RWPE1 (cell line): ENCODE data around the gene PLA2G4E.

Source experiments
- CTCF ChIA-PET: fragments of 350-600 bp; sonication (Branson Sonifier 250); formaldehyde crosslinking; extraction: SDS; loops from one replicate; lab custom pipeline; 2021; lab: Yijun Ruan, JAX
- POLR2A ChIA-PET: fragments of 400-600 bp; formaldehyde crosslinking; extraction: SDS; loops from one replicate; lab custom pipeline; 2020; ENCODE audit warnings: antibody characterized with exemption; ENCODE audit not compliant: low non-redundant PET; lab: Yijun Ruan, JAX
- DNase-seq: peaks from one replicate; pipeline ENCODE4 v3.0.0; 2012; ENCODE audit warnings: low spot score
- H3K27ac ChIP-seq: fragments of 450-650 bp; 2 replicates; pipeline ENCODE4 v1.5.1; 2017
- TF ChIP-seq, protein P1 (sequence below): fragments of 450-650 bp; conservative IDR thresholded peaks from 2 replicates; pipeline ENCODE4 v1.5.1; 2017; ENCODE audit warnings: low read depth, mild to moderate bottlenecking

Gene PLA2G4E

DNA sequence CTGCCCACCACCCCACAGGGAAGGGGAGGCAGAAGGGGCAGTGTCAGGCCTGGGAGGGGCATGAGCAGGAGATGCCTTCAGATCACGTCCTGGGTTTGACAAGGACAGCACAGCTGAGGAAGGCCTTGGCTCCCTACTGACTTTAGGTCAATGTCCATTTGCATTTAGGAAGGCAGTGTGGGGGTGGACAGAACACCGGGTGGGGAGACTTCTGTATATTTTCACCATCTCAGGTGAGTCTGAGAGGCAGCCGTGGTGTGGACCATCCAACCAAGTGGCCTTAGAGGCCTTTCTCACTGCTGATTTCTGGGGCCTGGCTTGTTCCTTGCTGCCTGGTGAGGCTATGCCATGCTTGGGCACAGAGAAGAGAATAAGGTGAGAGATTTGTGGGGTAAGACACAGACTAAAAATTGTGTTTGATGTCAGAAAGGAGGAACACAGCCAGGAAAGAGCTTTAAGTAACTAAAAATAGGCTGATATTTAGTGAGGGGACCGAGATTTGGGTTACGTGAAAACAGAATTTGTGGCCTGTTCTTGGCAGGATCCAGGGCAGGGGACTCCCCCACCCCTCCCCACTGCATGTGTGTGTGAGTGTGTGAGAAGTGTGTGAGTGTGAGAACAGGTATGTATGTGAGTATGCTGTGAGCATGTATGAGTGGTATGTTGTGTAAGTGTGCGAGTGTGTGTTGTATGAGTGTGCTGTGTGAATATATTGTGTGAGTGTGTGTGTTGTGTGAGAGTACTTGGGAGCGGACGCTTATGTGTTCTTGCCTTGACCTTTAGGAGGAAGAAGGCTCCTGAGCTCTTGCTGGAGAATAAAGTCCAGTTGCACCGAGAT lies 11.8 kb upstream of the PLA2G4E start:
- CTCF ChIA-PET: no interaction called here
- TF ChIP-seq, protein P1, sequence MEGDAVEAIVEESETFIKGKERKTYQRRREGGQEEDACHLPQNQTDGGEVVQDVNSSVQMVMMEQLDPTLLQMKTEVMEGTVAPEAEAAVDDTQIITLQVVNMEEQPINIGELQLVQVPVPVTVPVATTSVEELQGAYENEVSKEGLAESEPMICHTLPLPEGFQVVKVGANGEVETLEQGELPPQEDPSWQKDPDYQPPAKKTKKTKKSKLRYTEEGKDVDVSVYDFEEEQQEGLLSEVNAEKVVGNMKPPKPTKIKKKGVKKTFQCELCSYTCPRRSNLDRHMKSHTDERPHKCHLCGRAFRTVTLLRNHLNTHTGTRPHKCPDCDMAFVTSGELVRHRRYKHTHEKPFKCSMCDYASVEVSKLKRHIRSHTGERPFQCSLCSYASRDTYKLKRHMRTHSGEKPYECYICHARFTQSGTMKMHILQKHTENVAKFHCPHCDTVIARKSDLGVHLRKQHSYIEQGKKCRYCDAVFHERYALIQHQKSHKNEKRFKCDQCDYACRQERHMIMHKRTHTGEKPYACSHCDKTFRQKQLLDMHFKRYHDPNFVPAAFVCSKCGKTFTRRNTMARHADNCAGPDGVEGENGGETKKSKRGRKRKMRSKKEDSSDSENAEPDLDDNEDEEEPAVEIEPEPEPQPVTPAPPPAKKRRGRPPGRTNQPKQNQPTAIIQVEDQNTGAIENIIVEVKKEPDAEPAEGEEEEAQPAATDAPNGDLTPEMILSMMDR: no peak
- peak overlapping the region; percentile 95 for H3K27ac ChIP-seq
- no peak for DNase-seq
- POLR2A ChIA-PET: no interaction called here

DNA sequence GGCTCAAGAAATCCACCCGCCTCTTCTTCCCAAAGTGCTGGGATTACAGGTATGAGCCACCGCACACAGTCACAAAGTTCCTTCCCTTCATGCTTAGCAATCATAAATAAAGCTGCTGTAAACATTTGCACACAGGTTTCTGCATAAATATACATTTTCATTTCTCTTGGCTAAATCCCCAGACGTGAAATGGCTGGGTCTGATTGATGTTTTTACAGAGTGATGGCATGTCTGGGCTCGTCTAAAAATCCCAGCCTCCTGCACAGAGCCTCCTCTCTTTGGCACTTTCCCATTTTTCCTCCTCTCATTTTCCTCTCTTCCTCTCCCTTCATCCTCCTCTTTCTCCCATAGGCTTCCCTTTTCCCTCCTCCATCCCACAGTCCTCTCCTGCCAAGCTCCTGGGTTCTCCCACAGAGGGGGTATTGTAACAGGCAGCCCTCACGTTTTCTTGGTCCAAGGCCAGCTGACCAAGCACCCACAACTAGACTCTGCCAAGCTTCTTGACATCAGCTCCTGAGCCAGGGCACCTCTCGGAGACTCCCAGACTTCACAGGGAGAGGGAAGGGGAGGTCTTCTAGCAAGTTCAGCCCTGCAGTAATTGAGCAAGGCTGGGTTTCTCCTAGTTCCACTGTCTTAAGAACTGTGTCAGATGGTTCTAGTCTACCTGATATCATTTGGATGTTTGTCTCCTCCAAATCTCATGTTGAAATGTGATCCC lies 10.5 kb upstream of the PLA2G4E start:
- peak; percentile 91 for DNase-seq
- POLR2A ChIA-PET: no interaction called here
- peak overlapping the region; percentile 95 for H3K27ac ChIP-seq
- CTCF ChIA-PET: interaction anchor here (0.6 to 1.5 kb wide), 2 partner anchors 33 to 42 kb away, joined by 3 to 8 read pairs; no protein-coding TSS in a partner anchor
- TF ChIP-seq, protein P1: no peak

GRCh38 chr15:42027521-42027920 lies 6.7 kb upstream of the PLA2G4E start:
- ChIA-PET POLR2A (no interaction called here), CTCF (no interaction called here)
- TF ChIP-seq, protein P1: no peak
- no peak overlapping the region for H3K27ac ChIP-seq
- no peak for DNase-seq

GRCh38 chr15:42024303-42024702 lies 3.5 kb upstream of the PLA2G4E start:
- DNase-seq: no peak
- H3K27ac ChIP-seq: no peak overlapping the region
- ChIA-PET CTCF (no interaction called here), POLR2A (no interaction called here)
- TF ChIP-seq, protein P1: no peak

DNA sequence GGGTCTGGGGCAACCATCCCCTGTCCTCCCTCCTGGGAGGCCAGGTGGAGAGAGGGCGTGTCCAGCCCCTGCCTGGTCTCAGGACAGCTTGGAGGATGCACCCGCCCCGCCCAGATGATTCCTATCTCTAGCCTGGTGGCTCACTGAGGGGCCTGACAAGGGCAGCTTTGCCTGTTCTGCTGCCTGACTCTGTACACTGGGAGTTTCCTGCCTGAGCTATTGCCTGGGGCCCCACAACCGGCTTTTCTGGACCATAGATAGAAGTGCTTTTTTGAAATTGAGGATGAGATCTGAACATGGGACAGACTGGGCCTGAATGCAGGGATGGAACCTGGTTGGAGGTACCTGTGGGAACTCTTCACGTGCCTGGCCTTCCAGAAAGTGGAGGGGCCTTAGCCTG lies 751 bp upstream of the PLA2G4E start:
- ChIA-PET CTCF (interaction anchor here (0.6 to 0.9 kb wide), 3 partner anchors 20 to 63 kb away, joined by 3 to 5 read pairs (median 3); no protein-coding TSS in a partner anchor), POLR2A (interaction anchor here (0.6 to 0.9 kb wide), 2 partner anchors 36 to 263 kb away, joined by 3 to 6 read pairs; no protein-coding TSS in a partner anchor)
- H3K27ac ChIP-seq: no peak overlapping the region
- DNase-seq: no peak
- TF ChIP-seq, protein P1: no peak

DNA sequence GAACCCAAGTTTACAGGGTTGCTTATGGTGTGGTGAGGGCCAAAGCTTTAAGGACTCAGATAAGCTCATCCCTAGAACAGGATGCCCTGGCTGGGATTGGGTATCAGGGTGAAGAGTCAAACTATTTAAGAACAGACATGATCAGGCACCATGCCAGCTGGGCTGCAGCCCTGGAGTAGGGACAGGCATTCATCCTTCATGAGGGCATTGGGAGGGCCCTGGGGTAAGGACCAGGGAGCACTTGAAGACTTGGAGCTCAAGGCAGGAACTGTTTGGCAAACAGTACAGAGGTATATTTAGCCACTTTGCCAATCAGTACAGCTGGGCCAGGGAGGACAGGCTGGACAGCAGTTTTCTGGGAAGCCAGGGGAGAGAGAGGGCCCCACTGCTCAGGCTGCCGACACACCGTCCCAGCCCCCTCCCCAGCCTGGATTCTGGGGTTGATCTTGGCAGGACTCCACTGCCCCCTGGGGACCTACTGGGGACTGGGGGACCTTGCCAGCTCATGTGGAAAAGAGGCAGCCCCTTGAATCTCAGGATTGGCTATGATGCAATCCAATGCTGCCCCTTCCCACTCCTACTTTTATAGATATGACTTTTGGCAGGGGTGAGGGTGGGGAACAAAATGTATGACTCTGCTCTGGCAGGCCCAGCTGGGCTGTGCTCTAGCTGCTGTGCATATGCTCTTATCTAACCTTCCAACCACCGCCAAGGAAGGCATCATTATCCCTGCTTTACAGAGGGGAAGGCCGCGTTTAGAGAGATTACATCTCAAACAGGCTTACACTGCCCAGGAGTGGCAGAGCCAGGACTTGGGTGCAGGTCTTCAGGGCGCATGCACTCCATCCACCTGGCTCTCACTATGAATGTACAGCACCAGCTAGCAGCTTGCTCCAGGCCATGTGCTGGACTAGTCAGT lies 2.3 kb downstream of the PLA2G4E start:
- POLR2A ChIA-PET: no interaction called here
- no peak for DNase-seq
- no peak overlapping the region for H3K27ac ChIP-seq
- CTCF ChIA-PET: interaction anchor here (0.6 kb wide), 2 partner anchors 17 to 358 kb away, joined by 3 read pairs; partner anchors contain the start of gene MGA
- TF ChIP-seq, protein P1: no peak
